Fibroblast of villous mesenchyme (primary cell): ENCODE results near the gene VPS54. TPM values are rescaled to one million over a fixed set of nuclear protein-coding genes. Genes with fewer than 3 reads are reported as not detected.
"Not testable (repeated sequence)": the region's sequence is repeated elsewhere in the genome, so short reads cannot be mapped to it uniquely, and the experiment has no call there.

Source experiments
- DNase-seq: peaks from one replicate; pipeline ENCODE4 v3.0.0-alpha.2; 2010; ENCODE audit warnings: low read depth
- H3K4me3 ChIP-seq: 2 replicates; pipeline ENCODE4 v1.5.1; 2011; ENCODE audit warnings: low read depth, mild to moderate bottlenecking, low read length
- total RNA-seq: library from RNA; depleted of rRNA; stranded (reverse); fragments of >200 nt; gene quantifications from 2 replicates; pipeline ENCODE4 v1.2.3, GENCODE V29; 2012
- TF ChIP-seq, protein P1 (sequence below): IDR thresholded peaks from 2 replicates; pipeline ENCODE4 v1.5.1; 2012; ENCODE audit warnings: low read depth, mild to moderate bottlenecking, low read length; ENCODE audit not compliant: insufficient read depth

VPS54 gene
- total RNA-seq, 1 donor, result 32.0 TPM

DNA sequence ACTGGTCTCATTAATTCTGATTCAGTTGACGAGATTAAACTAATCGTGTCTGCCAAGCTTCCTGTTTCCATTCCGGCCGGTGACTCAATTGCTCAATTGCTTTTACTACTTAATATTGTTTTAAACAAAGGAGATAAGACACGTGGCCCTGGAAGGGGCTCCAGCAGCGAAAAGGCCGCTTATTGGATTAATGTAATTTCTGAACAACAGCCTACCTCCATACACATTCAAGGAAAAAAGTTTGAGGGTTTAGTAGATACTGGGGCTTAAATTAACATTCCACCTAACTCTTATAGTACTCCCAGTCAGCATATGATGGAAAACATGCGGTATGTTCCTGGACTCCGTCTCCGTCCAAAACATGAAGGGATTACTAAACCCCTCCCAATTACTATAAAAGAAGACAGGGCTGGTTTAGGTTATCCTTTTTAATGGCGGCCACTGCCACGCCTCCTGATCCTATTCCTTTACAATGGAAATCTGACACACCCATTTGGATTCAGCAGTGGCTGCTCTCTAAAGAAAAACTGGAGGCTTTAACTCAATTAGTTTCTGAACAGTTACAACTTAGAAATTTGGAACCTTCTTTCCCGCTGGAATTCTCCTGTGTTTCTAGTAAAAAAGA lies 27.1 kb downstream of the VPS54 start:
- no peak overlapping the region for H3K4me3 ChIP-seq
- TF ChIP-seq, protein P1, sequence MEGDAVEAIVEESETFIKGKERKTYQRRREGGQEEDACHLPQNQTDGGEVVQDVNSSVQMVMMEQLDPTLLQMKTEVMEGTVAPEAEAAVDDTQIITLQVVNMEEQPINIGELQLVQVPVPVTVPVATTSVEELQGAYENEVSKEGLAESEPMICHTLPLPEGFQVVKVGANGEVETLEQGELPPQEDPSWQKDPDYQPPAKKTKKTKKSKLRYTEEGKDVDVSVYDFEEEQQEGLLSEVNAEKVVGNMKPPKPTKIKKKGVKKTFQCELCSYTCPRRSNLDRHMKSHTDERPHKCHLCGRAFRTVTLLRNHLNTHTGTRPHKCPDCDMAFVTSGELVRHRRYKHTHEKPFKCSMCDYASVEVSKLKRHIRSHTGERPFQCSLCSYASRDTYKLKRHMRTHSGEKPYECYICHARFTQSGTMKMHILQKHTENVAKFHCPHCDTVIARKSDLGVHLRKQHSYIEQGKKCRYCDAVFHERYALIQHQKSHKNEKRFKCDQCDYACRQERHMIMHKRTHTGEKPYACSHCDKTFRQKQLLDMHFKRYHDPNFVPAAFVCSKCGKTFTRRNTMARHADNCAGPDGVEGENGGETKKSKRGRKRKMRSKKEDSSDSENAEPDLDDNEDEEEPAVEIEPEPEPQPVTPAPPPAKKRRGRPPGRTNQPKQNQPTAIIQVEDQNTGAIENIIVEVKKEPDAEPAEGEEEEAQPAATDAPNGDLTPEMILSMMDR, result no peak
- peak; percentile 57 for DNase-seq

DNA sequence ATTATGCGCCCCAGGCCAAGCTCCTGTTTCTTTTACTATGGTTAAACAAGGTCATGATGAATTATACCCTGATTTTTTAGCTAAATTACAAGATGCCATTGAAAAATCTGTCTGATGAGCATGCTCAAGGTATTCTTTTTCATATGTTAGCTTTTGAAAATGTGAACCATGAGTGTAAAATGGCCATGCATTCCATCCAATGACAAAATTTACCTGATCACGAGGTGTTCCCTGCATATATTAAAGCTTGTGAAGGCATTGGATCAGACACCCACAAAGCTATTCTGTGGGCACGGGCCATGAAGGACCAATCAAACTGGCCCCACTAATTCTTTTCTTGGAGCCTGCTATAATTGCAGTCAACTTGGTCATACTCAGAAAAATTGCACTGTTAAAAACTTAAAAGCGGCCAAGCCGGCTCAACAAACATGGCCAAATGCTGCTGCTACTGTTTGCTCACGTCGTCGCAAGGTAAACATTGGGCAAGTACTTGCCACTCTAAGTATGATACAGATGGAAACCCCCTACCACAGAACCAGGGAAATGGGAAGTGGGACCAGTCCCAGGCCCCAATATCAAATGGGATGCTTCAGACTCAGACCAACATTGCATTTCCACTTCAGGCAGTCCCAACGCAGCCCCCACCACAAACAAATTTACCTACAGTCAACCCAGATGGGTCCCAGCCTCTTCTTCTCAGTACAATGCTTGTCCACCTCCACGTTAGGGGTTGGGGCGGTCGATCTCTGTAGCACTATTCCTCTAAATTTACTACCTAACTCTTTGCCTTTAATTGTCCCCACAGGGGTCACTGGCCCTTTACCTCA lies 27.8 kb downstream of the VPS54 start:
- DNase-seq, H3K4me3 ChIP-seq: not testable (repeated sequence)

DNA sequence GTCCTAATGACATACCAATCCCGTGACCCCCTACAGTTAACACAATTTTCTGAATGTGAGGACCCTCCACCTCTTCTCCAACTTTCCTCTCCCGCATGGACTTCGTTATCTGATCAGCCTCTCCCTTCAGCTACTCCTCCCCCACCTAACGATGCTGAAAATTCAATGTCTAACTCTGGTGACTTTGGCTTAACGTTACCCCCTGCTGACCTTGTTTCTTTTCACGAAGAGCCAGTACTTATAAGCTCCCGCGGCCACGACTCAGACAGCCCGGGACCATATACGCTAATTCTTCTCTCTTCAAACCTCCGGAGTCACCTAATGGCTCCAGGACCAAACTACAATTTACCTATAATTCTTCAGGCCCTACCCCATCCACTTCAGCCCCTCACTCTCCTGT lies 29.2 kb downstream of the VPS54 start:
- no peak overlapping the region for H3K4me3 ChIP-seq
- TF ChIP-seq, protein P1, result no peak
- DNase-seq, result no peak

DNA sequence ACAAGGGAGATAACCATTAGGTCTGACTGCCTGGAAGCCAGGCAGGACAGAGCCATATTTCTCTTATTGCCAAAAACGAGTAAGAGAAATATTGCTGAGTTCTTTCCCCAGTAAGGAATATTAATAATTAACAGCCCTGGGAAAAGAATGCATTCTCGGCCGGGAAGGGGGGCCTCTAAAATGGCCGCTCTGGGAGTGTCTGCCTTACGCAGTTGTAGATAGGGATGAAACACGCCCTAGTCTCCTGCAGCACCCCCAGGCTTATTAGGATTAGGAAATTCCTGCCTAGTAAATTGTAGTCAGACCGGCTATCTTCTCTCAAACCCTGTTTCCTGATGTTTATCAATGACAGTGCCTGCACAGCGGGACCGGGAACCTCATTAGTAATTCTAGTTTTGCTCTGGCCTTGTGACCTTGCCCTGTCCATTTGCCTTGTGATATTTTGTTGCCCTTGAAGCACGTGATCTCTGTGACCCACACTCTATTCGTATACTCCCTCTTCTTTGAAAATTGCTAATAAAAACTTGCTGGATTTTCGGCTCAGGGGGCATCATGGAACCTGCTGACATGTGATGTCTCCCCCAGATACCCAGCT lies 30.3 kb downstream of the VPS54 start:
- DNase-seq, H3K4me3 ChIP-seq: not testable (repeated sequence)

DNA sequence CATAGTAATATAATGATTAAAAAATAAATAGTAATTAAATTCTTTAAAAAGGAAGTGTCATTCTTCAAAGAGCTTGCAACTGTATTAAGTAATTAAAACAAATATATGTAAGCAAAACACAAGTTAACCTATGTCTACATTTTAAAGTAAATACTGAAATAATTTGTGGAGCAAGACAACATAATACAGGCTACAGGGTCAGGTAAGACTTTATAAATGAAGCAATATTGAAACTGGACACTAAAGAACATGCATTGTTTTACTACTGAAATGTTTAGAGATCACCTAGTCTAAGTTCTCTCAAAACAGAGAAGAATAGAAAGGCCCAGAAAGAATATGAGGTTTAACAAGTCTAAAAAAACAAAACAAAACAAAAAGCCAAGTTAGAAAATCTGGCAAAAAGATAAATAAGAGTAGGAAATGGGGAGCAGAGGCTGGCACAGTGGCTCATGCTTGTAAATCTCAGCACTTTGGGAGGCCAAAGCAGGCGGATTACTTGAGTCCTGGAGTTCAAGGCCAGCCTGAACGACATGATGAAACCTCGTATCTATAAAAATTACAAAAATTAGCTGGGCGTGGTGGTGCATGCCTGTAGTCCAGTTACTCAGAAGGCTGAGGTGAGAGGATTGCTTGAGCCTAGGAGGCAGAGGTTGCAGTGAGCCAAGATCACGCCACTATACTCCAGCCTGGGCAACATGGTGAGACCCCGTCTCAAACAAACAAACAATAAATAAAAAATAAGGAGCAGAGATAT lies 34.4 kb downstream of the VPS54 start:
- TF ChIP-seq, protein P1, result no peak
- no peak overlapping the region for H3K4me3 ChIP-seq
- peak; percentile 40 for DNase-seq

DNA sequence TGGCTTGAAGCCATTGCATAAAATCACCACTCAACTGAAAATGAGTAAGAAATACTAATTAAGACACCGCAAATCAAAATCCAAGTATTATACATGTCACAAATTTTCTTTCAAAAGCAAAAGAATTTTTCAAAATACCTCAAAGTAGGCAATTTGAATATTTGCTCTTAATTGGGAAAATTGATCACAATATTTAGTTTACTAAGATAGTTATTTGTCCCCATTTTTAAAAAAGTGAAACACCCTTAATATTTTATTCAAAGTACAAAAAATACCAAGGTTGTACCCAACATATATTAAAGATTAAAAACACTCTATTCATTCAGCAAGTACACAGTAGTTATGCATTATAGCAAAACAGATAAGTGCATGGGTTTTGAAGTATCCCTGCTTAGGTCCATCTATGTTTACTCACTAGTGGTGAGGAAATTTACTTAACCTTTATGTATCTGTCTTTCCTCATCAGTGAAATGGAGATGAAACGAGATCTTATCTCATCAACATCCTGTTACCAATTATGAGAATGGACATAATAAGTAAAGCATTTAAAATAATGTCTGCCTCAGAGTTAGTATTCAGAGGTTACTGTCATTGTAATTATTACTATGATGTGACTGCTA lies 35.1 kb downstream of the VPS54 start:
- peak; percentile 83 for DNase-seq
- no peak overlapping the region for H3K4me3 ChIP-seq
- TF ChIP-seq, protein P1, result no peak

DNA sequence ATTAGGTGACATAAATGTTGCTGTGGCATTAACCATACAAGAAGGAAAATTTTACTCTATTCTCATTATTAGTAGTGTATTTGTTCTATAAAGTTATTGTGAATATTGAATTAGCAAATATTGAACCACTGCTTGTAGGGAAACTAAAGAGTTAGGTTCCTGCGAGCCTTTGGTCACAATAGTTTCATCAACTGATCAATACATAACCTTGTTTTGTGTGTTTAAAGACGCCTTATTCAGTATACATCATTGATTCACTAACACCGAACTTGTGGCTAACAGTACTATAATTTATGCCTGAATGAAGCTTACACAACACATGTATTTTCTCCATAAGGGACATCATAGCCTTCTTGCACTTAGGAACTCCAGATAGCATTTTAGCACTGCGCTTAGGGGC lies 36.9 kb downstream of the VPS54 start:
- no peak overlapping the region for H3K4me3 ChIP-seq
- DNase-seq, result no peak
- TF ChIP-seq, protein P1, result no peak
